ENCODE data around the gene ATG7. TPM values are rescaled to one million over a fixed set of nuclear protein-coding genes. Genes with fewer than 3 reads are reported as not detected.

Gene ATG7
- total RNA-seq, 1 donor from 2014 or later, result 40.3 TPM

- peaks cover 13% of the 10 kb centered on the region for H3K36me3 Mint-ChIP-seq
- H3K9me3 Mint-ChIP-seq, result no peaks in the 10 kb centered on the region
- no peak overlapping the region for H3K4me3 Mint-ChIP-seq
- DNase-seq (ENCODE audit: low spot score in 2 of 2, unreplicated experiment in 2 of 2), result no peak
- no peaks in the 10 kb centered on the region for H3K27me3 Mint-ChIP-seq (ENCODE audit: low read depth)
- peak overlapping the region; percentile 79 for H3K27ac Mint-ChIP-seq
- TF ChIP-seq, protein P1, sequence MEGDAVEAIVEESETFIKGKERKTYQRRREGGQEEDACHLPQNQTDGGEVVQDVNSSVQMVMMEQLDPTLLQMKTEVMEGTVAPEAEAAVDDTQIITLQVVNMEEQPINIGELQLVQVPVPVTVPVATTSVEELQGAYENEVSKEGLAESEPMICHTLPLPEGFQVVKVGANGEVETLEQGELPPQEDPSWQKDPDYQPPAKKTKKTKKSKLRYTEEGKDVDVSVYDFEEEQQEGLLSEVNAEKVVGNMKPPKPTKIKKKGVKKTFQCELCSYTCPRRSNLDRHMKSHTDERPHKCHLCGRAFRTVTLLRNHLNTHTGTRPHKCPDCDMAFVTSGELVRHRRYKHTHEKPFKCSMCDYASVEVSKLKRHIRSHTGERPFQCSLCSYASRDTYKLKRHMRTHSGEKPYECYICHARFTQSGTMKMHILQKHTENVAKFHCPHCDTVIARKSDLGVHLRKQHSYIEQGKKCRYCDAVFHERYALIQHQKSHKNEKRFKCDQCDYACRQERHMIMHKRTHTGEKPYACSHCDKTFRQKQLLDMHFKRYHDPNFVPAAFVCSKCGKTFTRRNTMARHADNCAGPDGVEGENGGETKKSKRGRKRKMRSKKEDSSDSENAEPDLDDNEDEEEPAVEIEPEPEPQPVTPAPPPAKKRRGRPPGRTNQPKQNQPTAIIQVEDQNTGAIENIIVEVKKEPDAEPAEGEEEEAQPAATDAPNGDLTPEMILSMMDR (IDR thresholded peaks at IDR 0.05; ENCODE audit: unreplicated experiment), result no peak
- H3K4me1 Mint-ChIP-seq, result peaks cover 44% of the 10 kb centered on the region
Observed at GRCh38 chr3:11576453-11576852, 304.3 kb downstream of the ATG7 start.

GRCh38 chr3:11578169-11578568 lies 306.0 kb downstream of the ATG7 start:
- Mint-ChIP-seq H3K4me3 (no peak overlapping the region), H3K4me1 (peaks cover 61% of the 10 kb centered on the region), H3K27me3 (ENCODE audit: low read depth) (no peaks in the 10 kb centered on the region), H3K36me3 (peaks cover 11% of the 10 kb centered on the region), H3K27ac (no peak overlapping the region), H3K9me3 (no peaks in the 10 kb centered on the region)
- DNase-seq (ENCODE audit: low spot score in 2 of 2, unreplicated experiment in 2 of 2), result no peak
- TF ChIP-seq, protein P1 (IDR thresholded peaks at IDR 0.05; ENCODE audit: unreplicated experiment), result no peak

- Mint-ChIP-seq H3K4me1 (peaks cover 80% of the 10 kb centered on the region), H3K36me3 (peaks cover 5% of the 10 kb centered on the region)
Observed at GRCh38 chr3:11580645-11581044, 308.4 kb downstream of the ATG7 start.

DNA sequence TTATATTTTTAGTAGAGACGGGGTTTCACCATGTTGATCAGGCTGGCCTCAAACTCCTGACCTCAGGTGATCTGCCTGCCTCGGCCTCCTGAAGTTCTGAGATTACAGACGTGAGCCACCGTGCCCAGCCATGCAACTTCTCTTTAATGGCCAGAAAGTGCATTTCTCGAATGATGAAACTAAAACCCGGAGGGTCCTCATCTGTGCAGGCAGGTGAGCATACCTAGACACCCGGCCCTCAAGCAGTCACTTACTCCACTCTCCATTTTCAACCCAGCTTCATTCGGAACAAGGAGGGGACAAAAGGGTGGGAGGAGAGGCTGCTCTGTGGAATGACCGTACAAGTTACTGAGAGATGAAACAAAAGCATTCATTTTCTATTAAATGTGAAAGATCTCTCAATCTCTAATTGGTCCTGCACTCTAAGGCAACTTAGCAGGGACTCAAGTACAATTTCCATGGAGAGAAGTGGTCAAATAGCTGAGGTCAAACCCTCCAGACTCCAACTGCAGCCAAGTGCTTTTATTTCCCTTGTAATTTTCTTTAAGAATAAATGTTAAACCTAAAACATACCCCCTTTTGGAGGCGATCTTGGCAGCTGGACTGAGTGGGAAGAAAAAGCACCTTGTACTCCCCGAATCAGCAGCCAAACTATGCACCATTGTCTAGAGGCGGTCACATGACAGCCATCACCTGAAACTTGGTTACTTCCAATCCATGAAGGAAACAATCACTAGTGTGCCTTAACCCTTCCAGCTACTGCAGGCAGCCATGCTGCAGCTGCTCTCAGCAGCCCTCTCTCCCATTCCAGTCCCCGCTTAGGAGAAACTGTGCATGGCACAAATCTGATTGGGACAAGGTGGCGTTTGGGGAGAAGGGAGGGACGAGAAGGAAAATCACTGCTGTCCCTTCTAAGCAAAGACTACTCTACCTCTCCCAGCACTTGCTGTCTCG lies 309.3 kb downstream of the ATG7 start:
- Mint-ChIP-seq H3K4me3 (peak overlapping the region; percentile 54), H3K36me3 (peaks cover 6% of the 10 kb centered on the region), H3K9me3 (no peaks in the 10 kb centered on the region), H3K4me1 (peaks cover 76% of the 10 kb centered on the region), H3K27ac (peak overlapping the region; percentile 94), H3K27me3 (ENCODE audit: low read depth) (no peaks in the 10 kb centered on the region)
- no peak for DNase-seq (ENCODE audit: low spot score in 2 of 2, unreplicated experiment in 2 of 2)
- TF ChIP-seq, protein P1 (IDR thresholded peaks at IDR 0.05; ENCODE audit: unreplicated experiment), result no peak

More at GRCh38 chr3:11580645-11581044, 308.4 kb downstream of the ATG7 start:
- Mint-ChIP-seq H3K4me3 (no peak overlapping the region), H3K27ac (peak overlapping the region; percentile 36), H3K9me3 (no peaks in the 10 kb centered on the region), H3K27me3 (ENCODE audit: low read depth) (no peaks in the 10 kb centered on the region)
- DNase-seq (ENCODE audit: low spot score in 2 of 2, unreplicated experiment in 2 of 2), result no peak
- TF ChIP-seq, protein P1 (IDR thresholded peaks at IDR 0.05; ENCODE audit: unreplicated experiment), result no peak

DNA sequence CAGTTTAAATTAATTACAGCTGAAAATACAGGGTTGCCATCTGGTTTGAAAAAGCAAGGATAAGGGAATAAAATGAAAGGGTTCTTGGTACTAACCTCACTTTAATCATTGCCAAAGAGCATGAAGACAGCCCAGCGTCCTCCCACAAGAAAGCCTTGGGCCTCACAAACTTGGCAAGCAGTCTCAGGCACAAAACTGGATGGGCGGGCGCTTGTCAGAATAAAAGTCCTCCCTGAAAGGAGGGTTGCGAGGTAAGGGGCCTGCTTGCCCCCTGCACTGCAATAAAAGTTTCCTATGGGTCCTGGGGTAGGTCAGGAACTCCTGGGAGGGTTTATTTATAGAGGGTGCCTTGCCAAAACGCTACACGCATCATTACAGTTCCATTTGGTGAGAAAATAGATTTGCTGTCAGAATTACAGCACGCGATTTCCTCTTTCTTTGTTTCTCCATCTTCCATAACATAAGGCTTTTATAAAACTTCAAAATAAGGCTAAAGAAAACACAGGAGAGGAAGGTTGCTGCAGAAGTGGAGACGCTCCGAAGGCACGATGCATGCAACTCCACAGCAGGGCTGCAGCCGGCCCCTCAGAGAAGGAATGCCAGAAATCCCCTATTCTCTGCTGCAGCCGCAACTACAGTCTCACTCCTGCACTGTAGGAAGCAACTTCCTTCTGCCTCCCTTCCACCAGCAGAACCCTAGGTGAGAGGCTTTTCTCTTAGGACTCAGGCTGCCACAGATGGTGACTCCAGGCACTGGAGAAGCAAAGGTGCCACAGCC lies 310.2 kb downstream of the ATG7 start:
- no peaks in the 10 kb centered on the region for H3K9me3 Mint-ChIP-seq
- peaks cover 79% of the 10 kb centered on the region for H3K4me1 Mint-ChIP-seq
- peak overlapping the region; percentile 54 for H3K4me3 Mint-ChIP-seq
- peak overlapping the region; percentile 94 for H3K27ac Mint-ChIP-seq
- no peaks in the 10 kb centered on the region for H3K27me3 Mint-ChIP-seq (ENCODE audit: low read depth)
- TF ChIP-seq, protein P1 (IDR thresholded peaks at IDR 0.05; ENCODE audit: unreplicated experiment), result no peak
- DNase-seq (ENCODE audit: low spot score in 2 of 2, unreplicated experiment in 2 of 2), result peak in 1 of 2 experiments; percentile 67
- H3K36me3 Mint-ChIP-seq, result peaks cover 8% of the 10 kb centered on the region
